GM18505 (cell line): Measurements from ENCODE around the gene ARID2.

Experiments
- ATAC-seq: cut with Tn5 transposase; IDR thresholded peaks from one replicate; pipeline ENCODE4 v1.9.1; 2021; ENCODE audit not compliant: unreplicated experiment
- POLR2A ChIP-seq: IDR thresholded peaks from 4 replicates; pipeline ENCODE4 v1.6.1; 2011; ENCODE audit warnings: borderline replicate concordance; ENCODE audit not compliant: insufficient read depth, insufficient read length; ENCODE audit errors: extremely low read depth

ARID2 gene

GRCh38 chr12:45705404-45705803, 24.1 kb upstream of the ARID2 start:
- no peak for ATAC-seq
- TF ChIP-seq POLR2A = no peak

- no peak for TF ChIP-seq POLR2A
- no peak for ATAC-seq
Observed at GRCh38 chr12:45707241-45707857, 22.2 kb upstream of the ARID2 start.

GRCh38 chr12:45708363-45708762, 21.1 kb upstream of the ARID2 start:
- TF ChIP-seq POLR2A = no peak
- no peak for ATAC-seq

GRCh38 chr12:45708901-45709300, 20.6 kb upstream of the ARID2 start:
- ATAC-seq = no peak
- no peak for TF ChIP-seq POLR2A

DNA sequence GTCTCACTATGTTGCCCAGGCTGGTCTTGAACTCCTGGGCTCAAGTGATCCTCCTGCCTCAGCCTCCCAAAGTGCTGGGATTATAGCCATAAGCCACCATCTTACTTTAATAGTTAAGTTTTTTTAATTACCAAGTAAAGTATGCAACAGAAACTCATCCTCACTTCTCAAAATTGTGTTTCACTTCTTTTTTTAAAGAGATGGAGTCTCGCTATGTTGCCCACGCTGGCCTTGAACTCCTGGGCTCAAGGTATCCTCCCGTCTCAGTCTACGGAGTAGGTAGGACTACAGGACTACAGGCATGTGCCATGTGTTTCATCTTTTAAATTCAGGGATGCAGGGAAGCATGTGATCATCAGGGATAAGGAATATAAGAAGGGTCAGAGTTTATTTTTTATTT, 17.2 kb upstream of the ARID2 start:
- TF ChIP-seq POLR2A = no peak
- ATAC-seq = no peak

DNA sequence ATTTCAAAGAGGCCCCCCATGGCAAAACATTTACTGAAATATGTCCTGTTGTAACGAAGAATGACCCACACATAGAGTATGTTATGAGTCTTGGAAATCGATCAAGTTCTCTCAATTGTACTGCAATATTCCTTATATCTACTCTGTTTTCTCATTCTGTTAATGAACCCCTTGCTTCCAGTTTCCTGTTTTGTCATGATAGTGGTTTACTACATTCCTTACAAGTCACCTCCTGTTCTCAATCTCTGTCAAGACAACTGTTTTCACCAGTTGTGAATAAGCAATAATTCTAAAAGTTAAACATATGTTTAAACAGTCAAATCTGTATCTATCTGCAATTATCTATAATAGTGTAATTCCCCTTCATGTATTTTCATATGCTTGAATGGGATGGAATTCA, 16.4 kb upstream of the ARID2 start:
- no peak for TF ChIP-seq POLR2A
- no peak for ATAC-seq

DNA sequence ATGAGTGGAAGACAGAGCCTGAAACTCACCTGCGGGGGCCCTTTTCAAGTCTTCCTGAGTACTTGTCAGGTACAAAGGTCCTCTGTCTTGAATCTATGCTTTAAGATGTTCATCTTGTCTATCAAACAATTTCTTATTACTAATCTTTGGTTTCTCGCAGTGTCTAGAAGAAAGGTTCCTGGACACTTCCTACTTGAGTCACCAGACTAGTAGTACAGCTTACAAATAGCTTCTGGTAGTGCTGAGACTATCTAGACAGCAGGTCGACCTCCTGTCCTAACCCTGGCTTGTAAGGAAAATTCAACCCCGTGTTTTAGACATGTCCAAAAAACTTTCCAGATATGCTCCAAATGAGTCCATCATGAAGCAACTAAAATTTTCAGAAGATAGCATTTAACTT, 11.2 kb upstream of the ARID2 start:
- no peak for TF ChIP-seq POLR2A
- no peak for ATAC-seq

DNA sequence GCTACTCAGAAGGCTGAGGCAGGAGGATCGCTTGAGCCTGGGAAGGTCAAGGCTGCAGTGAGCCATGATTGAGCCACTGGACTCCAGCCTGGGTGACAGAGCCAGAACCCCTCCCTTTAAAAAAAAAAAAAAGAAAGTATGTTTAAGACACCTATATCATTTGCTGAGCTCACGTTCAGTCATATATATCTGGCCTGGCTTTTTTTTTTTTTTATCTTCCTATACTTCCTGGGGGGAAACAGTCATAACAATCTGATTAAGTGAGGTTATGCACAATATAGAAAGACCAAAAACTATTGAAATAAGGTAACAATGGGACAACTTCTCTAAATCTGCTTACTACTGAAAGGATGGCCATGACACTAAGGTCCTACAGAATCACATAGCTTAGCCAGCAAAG, 9.4 kb upstream of the ARID2 start:
- no peak for ATAC-seq
- TF ChIP-seq POLR2A = no peak

DNA sequence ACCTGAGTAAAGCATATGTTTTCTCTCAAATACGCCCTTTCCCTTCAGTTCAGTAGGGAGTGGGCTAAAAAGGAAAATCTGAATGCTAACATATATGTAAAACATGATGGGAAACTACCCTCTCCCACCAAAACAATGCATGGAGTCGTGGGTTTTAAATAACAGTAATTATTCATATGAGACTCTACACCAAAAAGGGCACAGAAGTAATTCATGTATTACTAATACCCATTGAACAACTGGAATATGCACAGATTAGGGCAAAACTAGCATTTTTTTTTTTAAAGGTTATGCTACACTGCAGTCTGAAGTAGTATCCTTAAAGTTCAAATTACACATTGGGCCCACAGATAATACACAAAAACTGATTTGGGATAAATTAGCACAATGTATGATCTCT, 8.1 kb upstream of the ARID2 start:
- TF ChIP-seq POLR2A = no peak
- no peak for ATAC-seq

GRCh38 chr12:45721954-45722353, 7.6 kb upstream of the ARID2 start:
- no peak for TF ChIP-seq POLR2A
- ATAC-seq = no peak

GRCh38 chr12:45725631-45726602, 3.6 kb upstream of the ARID2 start:
- no peak for TF ChIP-seq POLR2A

DNA sequence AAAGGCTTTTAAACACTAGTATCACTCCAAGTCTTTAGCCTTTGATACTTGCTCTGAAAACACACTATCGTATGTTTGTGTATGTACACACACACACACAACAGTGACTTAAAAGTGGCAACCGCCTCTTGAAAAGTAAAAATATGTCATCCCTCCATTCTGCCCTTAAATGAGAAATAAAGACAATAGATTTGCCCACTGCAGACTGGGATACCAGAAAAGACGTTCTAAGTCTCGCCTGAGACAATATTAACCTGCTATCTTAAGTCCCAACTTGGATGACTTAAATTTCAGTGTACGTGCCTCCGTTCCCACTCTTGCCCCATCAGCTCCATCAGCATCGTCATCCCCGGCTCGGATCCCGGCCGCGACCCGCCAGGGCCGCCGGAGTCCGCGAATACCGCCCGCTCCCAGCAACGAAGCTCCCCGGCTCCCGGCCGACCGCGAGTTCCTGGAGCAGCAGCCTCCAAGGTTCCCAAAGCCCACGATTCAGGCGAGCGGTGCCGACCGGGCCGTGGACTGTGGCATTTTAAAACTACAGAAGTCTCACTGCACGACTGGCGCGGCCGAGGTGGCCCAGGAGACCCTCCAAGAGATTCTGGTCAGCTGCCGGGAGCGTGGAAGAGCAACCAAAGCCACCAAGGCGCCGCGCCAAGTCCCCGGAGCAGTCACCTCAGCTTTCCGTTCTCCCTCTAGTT, 2.8 kb upstream of the ARID2 start:
- no peak for ATAC-seq
- no peak for TF ChIP-seq POLR2A

More at GRCh38 chr12:45725631-45726602, 3.6 kb upstream of the ARID2 start:
- ATAC-seq = no peak

- ATAC-seq = peak; percentile 49
- TF ChIP-seq POLR2A = peak; percentile 90
Observed at GRCh38 chr12:45727301-45727979, 2.1 kb upstream of the ARID2 start.
